DMS 273 (cell line): ENCODE results near the gene PCDH9.
"Not testable (repeated sequence)": the region's sequence is repeated elsewhere in the genome, so short reads cannot be mapped to it uniquely, and the experiment has no call there.

Experiments used
- DNase-seq: peaks from one replicate; lab custom pipeline; 2025; ENCODE audit not compliant: unreplicated experiment; lab: John Stamatoyannopoulos, UW

PCDH9 gene

GRCh38 chr13:66322936-66323335, 907.2 kb downstream of the PCDH9 start:
- no peak for DNase-seq

- peak; percentile 26 for DNase-seq
Measured at GRCh38 chr13:66322193-66322740, 907.9 kb downstream of the PCDH9 start.

GRCh38 chr13:66314911-66315310, 915.2 kb downstream of the PCDH9 start:
- peak; percentile 23 for DNase-seq

- DNase-seq, result no peak
Measured at GRCh38 chr13:66313413-66313812, 916.7 kb downstream of the PCDH9 start.

- DNase-seq, result peak; percentile 9
Measured at GRCh38 chr13:66312312-66313087, 917.6 kb downstream of the PCDH9 start.

- no peak for DNase-seq
Measured at GRCh38 chr13:66305961-66306617, 924.0 kb downstream of the PCDH9 start.

GRCh38 chr13:66301482-66301881, 928.7 kb downstream of the PCDH9 start:
- DNase-seq, result no peak

- DNase-seq, result no peak
Measured at GRCh38 chr13:66301006-66301405, 929.1 kb downstream of the PCDH9 start.

- DNase-seq, result no peak
Measured at GRCh38 chr13:66296875-66297274, 933.3 kb downstream of the PCDH9 start.

GRCh38 chr13:66296328-66296727, 933.8 kb downstream of the PCDH9 start:
- no peak for DNase-seq

GRCh38 chr13:66286806-66287205, 943.3 kb downstream of the PCDH9 start:
- DNase-seq, result not testable (repeated sequence)

GRCh38 chr13:66275416-66275815, 954.7 kb downstream of the PCDH9 start:
- DNase-seq, result no peak

- DNase-seq, result no peak
Measured at GRCh38 chr13:66273011-66273410, 957.1 kb downstream of the PCDH9 start.

- DNase-seq, result no peak
Measured at GRCh38 chr13:66266761-66267160, 963.4 kb downstream of the PCDH9 start.

- no peak for DNase-seq
Measured at GRCh38 chr13:66266348-66266747, 963.8 kb downstream of the PCDH9 start.

GRCh38 chr13:66265371-66265770, 964.8 kb downstream of the PCDH9 start:
- no peak for DNase-seq

- DNase-seq, result no peak
Measured at GRCh38 chr13:66264971-66265370, 965.2 kb downstream of the PCDH9 start.

GRCh38 chr13:66262330-66262729, 967.8 kb downstream of the PCDH9 start:
- DNase-seq, result no peak

- DNase-seq, result not testable (repeated sequence)
Measured at GRCh38 chr13:66259426-66259825, 970.7 kb downstream of the PCDH9 start.
